NT2/D1 (cell line): ENCODE data around the gene VARS2.

ENCODE experiments used
- DNase-seq: peaks from one replicate; pipeline ENCODE4 v3.0.0-alpha.2; 2011; ENCODE audit warnings: low read depth, low spot score
- H3K27me3 ChIP-seq: 2 replicates; pipeline ENCODE4 v1.6.0; 2011; ENCODE audit warnings: mild to moderate bottlenecking; ENCODE audit not compliant: insufficient read length, insufficient read depth
- H3K36me3 ChIP-seq: 2 replicates; pipeline ENCODE4 v1.6.1; 2011; ENCODE audit warnings: mild to moderate bottlenecking, low read length, mixed read lengths; ENCODE audit not compliant: insufficient read depth, insufficient read length
- H3K4me1 ChIP-seq: 2 replicates; pipeline ENCODE4 v1.5.1; 2011; ENCODE audit not compliant: insufficient read depth, insufficient read length
- H3K4me3 ChIP-seq: 2 replicates; pipeline ENCODE4 v1.5.1; 2011; ENCODE audit warnings: low read depth; ENCODE audit not compliant: insufficient read length
- H3K9ac ChIP-seq: 2 replicates; pipeline ENCODE4 v1.6.0; 2011; ENCODE audit warnings: low read depth; ENCODE audit not compliant: insufficient read length
- H3K9me3 ChIP-seq: 2 replicates; pipeline ENCODE4 v1.5.1; 2011; ENCODE audit warnings: mild to moderate bottlenecking, low read length; ENCODE audit not compliant: insufficient read depth
- SUZ12 ChIP-seq: IDR thresholded peaks from 2 replicates; pipeline ENCODE4 v1.6.1; 2011; ENCODE audit not compliant: insufficient read length, insufficient read depth; ENCODE audit errors: extremely low read depth
- YY1 ChIP-seq: IDR thresholded peaks from 2 replicates; pipeline ENCODE4 v1.6.1; 2011; ENCODE audit not compliant: insufficient read length, insufficient read depth
- ZNF274 ChIP-seq: IDR thresholded peaks from 2 replicates; pipeline ENCODE4 v1.6.1; 2011; ENCODE audit warnings: mild to moderate bottlenecking, low read depth, low read length

Gene VARS2

GRCh38 chr6:30875244-30876038, 38.6 kb upstream of the VARS2 start:
- Histone ChIP-seq H3K4me3 (no peak overlapping the region), H3K36me3 (no peaks in the 10 kb centered on the region), H3K27me3 (no peaks in the 10 kb centered on the region), H3K4me1 (peaks cover 6% of the 10 kb centered on the region), H3K9ac (no peak overlapping the region), H3K9me3 (peaks cover 30% of the 10 kb centered on the region)
- no peak for DNase-seq
- TF ChIP-seq YY1 (no peak), SUZ12 (no peak), ZNF274 (no peak)

- no peak for DNase-seq
- H3K36me3 ChIP-seq: no peaks in the 10 kb centered on the region
- TF ChIP-seq YY1 (no peak), ZNF274 (no peak), SUZ12 (no peak)
- H3K9ac ChIP-seq: no peak overlapping the region
- H3K4me1 ChIP-seq: peaks cover 9% of the 10 kb centered on the region
- no peak overlapping the region for H3K4me3 ChIP-seq
- H3K9me3 ChIP-seq: peaks cover 22% of the 10 kb centered on the region; the same call in 1 of the 2 replicates
- no peaks in the 10 kb centered on the region for H3K27me3 ChIP-seq
Measured at GRCh38 chr6:30876039-30876730, 37.9 kb upstream of the VARS2 start.

- peaks cover 18% of the 10 kb centered on the region for H3K4me1 ChIP-seq
- no peaks in the 10 kb centered on the region for H3K27me3 ChIP-seq
- TF ChIP-seq ZNF274 (no peak), YY1 (no peak), SUZ12 (no peak)
- H3K9ac ChIP-seq: no peak overlapping the region
- no peaks in the 10 kb centered on the region for H3K36me3 ChIP-seq
- no peak for DNase-seq
- no peak overlapping the region for H3K4me3 ChIP-seq
- H3K9me3 ChIP-seq: 0 out of 2 replicates have a peak, but pooled peaks cover 10% of the 10 kb centered on the region
Measured at GRCh38 chr6:30877419-30878262, 36.4 kb upstream of the VARS2 start.

DNA sequence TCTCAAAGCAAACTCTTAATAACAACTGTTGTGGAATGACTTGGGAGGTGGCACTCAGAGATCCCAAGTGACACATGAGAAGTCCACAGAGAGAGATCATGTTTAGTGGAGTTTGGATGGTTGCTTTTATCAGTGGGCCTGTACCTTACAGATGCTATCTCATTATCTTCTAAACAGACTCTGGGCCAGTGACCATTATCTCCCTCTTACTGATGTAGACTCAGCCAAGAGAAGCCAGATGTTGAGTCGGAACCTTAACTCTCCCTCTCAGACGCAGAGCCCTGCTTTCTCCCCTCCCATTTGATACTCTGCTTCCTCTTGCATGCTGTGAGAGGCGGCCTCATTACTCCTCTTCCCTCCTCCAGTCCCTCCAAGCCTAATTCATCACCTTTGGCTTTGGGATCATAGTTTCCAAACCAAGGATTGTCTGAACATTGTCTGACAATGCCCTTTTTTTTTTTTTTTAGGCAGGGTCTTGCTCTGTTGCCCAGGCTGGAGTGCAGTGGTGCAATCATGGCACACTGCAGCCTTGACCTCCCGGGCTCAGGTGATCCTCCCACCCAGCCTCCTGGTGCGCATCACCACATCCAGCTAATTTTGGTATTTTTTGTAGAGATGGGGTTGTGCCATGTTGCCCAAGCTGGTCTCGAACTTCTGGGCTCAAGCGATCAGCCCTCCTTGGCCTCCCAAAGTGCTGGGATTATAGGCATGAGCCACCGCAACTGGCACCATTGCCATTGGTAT, 34.2 kb upstream of the VARS2 start:
- DNase-seq: no peak
- H3K4me1 ChIP-seq: peaks cover 18% of the 10 kb centered on the region
- H3K9me3 ChIP-seq: no peaks in the 10 kb centered on the region
- H3K4me3 ChIP-seq: peak overlapping the region; percentile 11
- H3K36me3 ChIP-seq: no peaks in the 10 kb centered on the region
- TF ChIP-seq YY1: no peak
- TF ChIP-seq ZNF274: no peak
- no peak for TF ChIP-seq SUZ12
- no peak overlapping the region for H3K9ac ChIP-seq
- H3K27me3 ChIP-seq: no peaks in the 10 kb centered on the region

DNA sequence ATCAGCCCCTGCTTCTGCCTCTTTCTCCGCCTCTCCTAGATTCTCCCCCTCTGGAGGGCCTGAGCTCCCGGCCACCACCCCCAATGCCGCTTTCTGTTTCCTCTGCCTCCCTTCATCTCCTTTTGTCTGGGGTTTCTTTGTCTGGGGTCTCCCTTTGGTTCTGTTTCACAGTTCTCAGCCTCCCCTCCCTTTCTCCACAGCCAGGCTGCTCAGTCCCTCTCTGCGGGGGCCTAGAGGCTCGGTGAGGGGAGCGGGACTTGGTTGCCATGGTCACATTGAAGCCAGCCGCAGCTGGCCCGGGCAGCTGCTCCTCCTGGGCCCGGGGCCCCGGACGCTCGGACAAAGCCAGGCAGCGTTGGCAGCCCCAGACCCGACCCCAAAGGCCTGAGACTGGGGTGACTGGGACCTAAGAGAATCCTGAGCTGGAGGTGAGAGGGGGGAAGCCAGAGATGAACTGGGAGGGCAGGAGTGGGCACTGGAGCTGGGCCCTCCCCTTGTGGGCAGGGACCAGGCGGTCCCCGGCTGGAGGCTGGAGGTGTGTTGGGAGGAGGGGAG, 33.3 kb upstream of the VARS2 start:
- Histone ChIP-seq H3K4me3 (peak overlapping the region; percentile 43), H3K9me3 (no peaks in the 10 kb centered on the region), H3K36me3 (peaks cover 5% of the 10 kb centered on the region), H3K9ac (peak overlapping the region; percentile 78), H3K27me3 (no peaks in the 10 kb centered on the region), H3K4me1 (peaks cover 25% of the 10 kb centered on the region)
- peak; percentile 72 for DNase-seq
- no peak for TF ChIP-seq ZNF274
- no peak for TF ChIP-seq YY1
- TF ChIP-seq SUZ12: no peak
